K562 (cell line): ENCODE measurements around the gene OMP. TPM values are rescaled to one million over a fixed set of nuclear protein-coding genes. Genes with fewer than 3 reads are reported as not detected.

ENCODE experiments used
- ATAC-seq: fragments of 200-7000 bp; cut with Tn5 transposase; 3 replicates; pipeline ENCODE4 v1.9.1; 2020; ENCODE audit warnings: moderate library complexity
- BruUV-seq: library from RNA; stranded (reverse); fragments of 400-500 nt; replicated peaks from 2 replicates; lab custom pipeline; 2021; lab: Mats Ljungman, UMichigan
- CTCF ChIA-PET: fragments of 300-600 bp; formaldehyde crosslinking; extraction: SDS; loops from one replicate; lab custom pipeline; 2021; ENCODE audit warnings: low intra/inter-chr PET ratio; lab: Yijun Ruan, JAX
- POLR2A ChIA-PET: fragments of 300-600, 350-650 bp; sonication (Branson Sonifier 250); formaldehyde crosslinking; extraction: SDS; loops from one replicate; lab custom pipeline; 2021; ENCODE audit warnings: antibody characterized with exemption, inconsistent platforms; lab: Yijun Ruan, JAX
- DNase-seq, 4 experiments: peaks; one replicate each; pipeline versions ENCODE4 v3.0.0 to v3.0.0-alpha.2; 2011 to 2018; ENCODE audit warnings: low spot score in 3 of 4, mixed read lengths in 3 of 4; ENCODE audit errors: extremely low read depth in 1 of 4
- FAIRE-seq: peaks from 2 replicates; lab custom pipeline; 2011; peaks lifted over from hg19 to GRCh38; lab: Jason Lieb, UNC
- H2AFZ ChIP-seq: 2 replicates; pipeline ENCODE4 v1.6.0; 2011; ENCODE audit warnings: low read depth, low read length, control low read depth, inconsistent platforms
- H3K27ac ChIP-seq: fragments of 200-600 bp; 3 replicates; pipeline ENCODE4 v1.8.0; 2011; ENCODE audit warnings: low read depth, mild to moderate bottlenecking, control low read depth, inconsistent platforms, low read length, moderate library complexity, mixed read lengths; ENCODE audit errors: extremely low read depth
- H3K27me3 ChIP-seq, 2 experiments: fragments of 300-600 bp in 1 of 2; 2 replicates in 1 of 2; 3 replicates in 1 of 2; pipeline versions ENCODE4 v1.6.0 to v1.8.0; 2011; ENCODE audit warnings: inconsistent platforms in 2 of 2, low read length in 2 of 2, mild to moderate bottlenecking in 1 of 2, mixed read lengths in 1 of 2, moderate library complexity in 1 of 2; ENCODE audit not compliant: control insufficient read depth in 2 of 2, insufficient read depth in 2 of 2
- H3K36me3 ChIP-seq: fragments of 300-600 bp; 3 replicates; pipeline ENCODE4 v1.8.0; 2011; ENCODE audit warnings: mild to moderate bottlenecking, low read length, inconsistent platforms; ENCODE audit not compliant: control insufficient read depth, insufficient read depth
- H3K4me1 ChIP-seq, 2 experiments: fragments of 200-600 bp in 1 of 2; replicated peaks in 1 of 2; 2 replicates in 1 of 2; 3 replicates in 1 of 2; pipeline versions ENCODE4 v1.5.1 to v1.8.0; 2011; ENCODE audit warnings: inconsistent platforms in 2 of 2, low read length in 2 of 2, mild to moderate bottlenecking in 1 of 2, mixed read lengths in 1 of 2, moderate library complexity in 1 of 2; ENCODE audit not compliant: control insufficient read depth in 2 of 2, insufficient read depth in 2 of 2
- H3K4me2 ChIP-seq: 2 replicates; pipeline ENCODE4 v1.6.1; 2011; ENCODE audit warnings: low read length, control low read depth, inconsistent platforms, mixed read lengths; ENCODE audit not compliant: insufficient read depth
- H3K4me3 ChIP-seq: fragments of 200-600 bp; sonication (generic), shearing (Covaris generic); 2 replicates; pipeline ENCODE4 v1.5.1; 2016; ENCODE audit warnings: control low read depth, inconsistent platforms
- H3K79me2 ChIP-seq: fragments of 200-600 bp; 3 replicates; pipeline ENCODE4 v1.8.0; 2011; ENCODE audit warnings: low read length, inconsistent platforms; ENCODE audit not compliant: control insufficient read depth, insufficient read depth
- H3K9ac ChIP-seq, 2 experiments: 2 replicates each; pipeline versions ENCODE4 v1.6.0 to v1.6.1; 2011; ENCODE audit warnings: low read depth in 2 of 2, low read length in 2 of 2, control low read depth in 1 of 2, inconsistent platforms in 1 of 2, mild to moderate bottlenecking in 1 of 2, mixed read lengths in 1 of 2; ENCODE audit not compliant: insufficient read depth in 1 of 2
- H3K9me1 ChIP-seq: one replicate; pipeline ENCODE4 v1.6.0; 2011; ENCODE audit warnings: inconsistent platforms, mild to moderate bottlenecking, low read length, moderate library complexity; ENCODE audit not compliant: control insufficient read depth, insufficient read depth
- H3K9me3 ChIP-seq: replicated peaks from 2 replicates; pipeline ENCODE4 v1.5.1; 2011; ENCODE audit warnings: low read depth, low read length, inconsistent platforms; ENCODE audit not compliant: control insufficient read depth, insufficient read depth
- H4K20me1 ChIP-seq: replicated peaks from 2 replicates; pipeline ENCODE4 v1.6.1; 2011; ENCODE audit warnings: low read length, inconsistent platforms, mixed read lengths; ENCODE audit not compliant: control insufficient read depth, insufficient read depth
- CEBPG ChIP-seq, 3 experiments: fragments of 200-800 bp in 1 of 3; sonication (Bioruptor generic) in 1 of 3; sonication (generic) in 1 of 3; formaldehyde crosslinking in 1 of 3; IDR thresholded peaks in 2 of 3; conservative IDR thresholded peaks in 1 of 3; 2 replicates each; pipeline versions ENCODE4 v1.6.1 to v1.8.0; 2016 to 2022; ENCODE audit warnings: missing compliant biosample characterization in 2 of 3, missing genetic modification characterization in 2 of 3, mild to moderate bottlenecking in 1 of 3, missing genetic modification reagents in 1 of 3
- EP300 ChIP-seq: IDR thresholded peaks from 2 replicates; pipeline ENCODE4 v1.6.1; 2012; ENCODE audit warnings: low read length, improper control_type of control experiment
- GTF2A2 ChIP-seq: IDR thresholded peaks from 2 replicates; pipeline ENCODE4 v1.6.1; 2016; ENCODE audit warnings: mild to moderate bottlenecking, missing genetic modification characterization, missing compliant biosample characterization
- HMGN3 ChIP-seq: IDR thresholded peaks from 2 replicates; pipeline ENCODE4 v1.6.1; 2011; ENCODE audit warnings: borderline replicate concordance, low read depth, mild to moderate bottlenecking, mixed read lengths, low read length; ENCODE audit not compliant: insufficient read length; ENCODE audit errors: extremely low read depth
- NRF1 ChIP-seq, 2 experiments: fragments of 450-650 bp; IDR thresholded peaks in 1 of 2; conservative IDR thresholded peaks in 1 of 2; 2 replicates each; pipeline ENCODE4 v1.6.1; 2014; ENCODE audit warnings: mild to moderate bottlenecking in 2 of 2
- SRSF7 ChIP-seq: fragments of 200-400 bp; formaldehyde crosslinking; optimal IDR thresholded peaks from 2 replicates; pipeline ENCODE3; 2017; ENCODE audit warnings: mild to moderate bottlenecking, low read depth, low read length
- TRIM24 ChIP-seq, 2 experiments: fragments of 450-650 bp; IDR thresholded peaks; 2 replicates each; pipeline ENCODE4 v1.6.1; 2016
- XRCC5 ChIP-seq: fragments of 200-400 bp; formaldehyde crosslinking; IDR thresholded peaks from 2 replicates; pipeline ENCODE4 v1.6.1; 2017; ENCODE audit warnings: low read depth, mild to moderate bottlenecking, low read length
- ZNF444 ChIP-seq: fragments of 250-450 bp; sonication (Bioruptor Pico); IDR thresholded peaks from 2 replicates; pipeline ENCODE4 v1.4.0; 2020; ENCODE audit warnings: mild to moderate bottlenecking, moderate library complexity
- WGBS: fragments of 100-300 bp; shearing (Covaris generic); methylation state at CpG from one replicate; pipeline ENCODE4 v1.1.6; 2016; ENCODE audit warnings: low coverage, mixed read lengths; ENCODE audit not compliant: insufficient coverage; ENCODE audit errors: missing lambda C conversion rate; 5-methylcytosine and 5-hydroxymethylcytosine counted together
- in situ Hi-C: fragments of 300-500 bp; cut with MboI; formaldehyde crosslinking; loops from 4 replicates; pipeline ENCODE4 v1.15.0; 2018; ENCODE audit warnings: inconsistent platforms, mixed read lengths
- intact Hi-C: fragments of 100-400 bp; cut with micrococcal nuclease; formaldehyde crosslinking; loops from 2 replicates; pipeline ENCODE4 v1.14.2; 2022
- polyA plus RNA-seq, 8 experiments: library from polyadenylated mRNA; depleted of rRNA in 4 of 8; stranded (reverse) in 5 of 8; unstranded in 3 of 8; fragments of >200 nt; fragmentation: Nextera tagmentation in 2 of 8; fragmentation: Illumina TruSeq in 1 of 8; extraction: Ambion mirVana in 2 of 8; extraction: Trizol in 1 of 8; gene quantifications; 2 replicates each; pipeline versions ENCODE4 v1.2.1 to v1.2.3, GENCODE V29; 2011 to 2014; ENCODE audit warnings: inconsistent platforms in 1 of 8, missing spikeins in 1 of 8
- total RNA-seq, 7 experiments: library from RNA; depleted of rRNA in 6 of 7; stranded (reverse); fragments of >200 nt in 6 of 7; fragmentation: Illumina TruSeq in 2 of 7; extraction: Trizol in 2 of 7; gene quantifications; 2 replicates each; pipeline versions ENCODE4 v1.2.1 to v1.2.3, GENCODE V29; 2011 to 2021; ENCODE audit warnings: low replicate concordance in 1 of 7
- TF ChIP-seq, protein P1 (sequence below): fragments of 250-450 bp; sonication (Bioruptor Pico); IDR thresholded peaks from 2 replicates; pipeline ENCODE4 v1.8.0; 2021; ENCODE audit warnings: borderline replicate concordance, mild to moderate bottlenecking, moderate library complexity; ENCODE audit not compliant: poor library complexity, severe bottlenecking

OMP gene
- total and polyA plus RNA-seq, 9 of the 15 experiments (the other 6 are each of a cell fraction or from before 2014, with no cell fraction given): not detected

DNA sequence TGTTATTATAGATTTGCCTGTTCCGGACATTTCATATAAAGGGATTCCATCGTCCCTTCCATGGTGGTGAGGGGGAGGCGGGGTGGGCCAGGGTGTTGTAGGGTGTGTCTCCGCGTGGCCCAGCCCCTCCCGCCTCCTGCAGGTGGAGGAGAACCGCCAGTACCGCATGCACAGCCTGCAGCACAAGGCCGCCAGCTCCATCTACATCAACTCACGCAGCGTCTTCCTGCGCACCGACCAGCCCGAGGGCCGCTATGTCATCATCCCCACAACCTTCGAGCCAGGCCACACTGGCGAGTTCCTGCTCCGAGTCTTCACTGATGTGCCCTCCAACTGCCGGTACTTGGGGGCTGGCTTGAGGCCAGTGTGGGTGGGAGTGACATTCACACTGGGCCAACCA is 17.9 kb downstream of the OMP start:
- H3K4me2 ChIP-seq: no peak overlapping the region
- intact Hi-C loops: no loop called here
- H4K20me1 ChIP-seq: no peaks in the 10 kb centered on the region; the same call in 1 of the 2 replicates
- BruUV-seq: no TSS peak
- H3K4me3 ChIP-seq: no peak overlapping the region
- no peak overlapping the region for H3K9ac ChIP-seq
- FAIRE-seq: no peak
- in situ Hi-C loops: no loop called here
- peaks cover 15 to 82% of the 10 kb centered on the region in 2 experiments; a peak in 4 of 5 replicates for H3K27me3 ChIP-seq
- H2AFZ ChIP-seq: no peak overlapping the region
- peaks cover 0 to 4% of the 10 kb centered on the region in 2 experiments; a peak in 2 of 5 replicates for H3K4me1 ChIP-seq
- H3K36me3 ChIP-seq: no peaks in the 10 kb centered on the region
- TF ChIP-seq CEBPG (CRISPR knock-in tag; IDR thresholded peaks at IDR 0.05): peak; percentile 10; the same call in 1 of the 2 replicates
- TF ChIP-seq CEBPG (tag; conservative IDR thresholded peaks at IDR 0.05 in 1 of 2, IDR thresholded peaks at IDR 0.05 in 1 of 2): no peak
- peak; percentile 38 to 45; a peak in 2 of 4 replicates for TF ChIP-seq NRF1 (conservative IDR thresholded peaks at IDR 0.05 in 1 of 2, IDR thresholded peaks at IDR 0.05 in 1 of 2)
- no peak for TF ChIP-seq EP300
- TF ChIP-seq, all 486 proteins: peak for 2
- Histone ChIP-seq H3K9me3 (no peaks in the 10 kb centered on the region), H3K79me2 (no peaks in the 10 kb centered on the region), H3K27ac (no peak overlapping the region), H3K9me1 (no peaks in the 10 kb centered on the region)
- ChIA-PET POLR2A (interaction anchor here (0.6 to 1.0 kb wide), 4 partner anchors 8 to 247 kb away, joined by 3 to 4 read pairs (median 4); no protein-coding TSS in a partner anchor), CTCF (no interaction called here)
- ATAC-seq (no peak), DNase-seq (no peak)
- WGBS: 1% methylated on average over 19 of the region's 19 CpGs

DNA sequence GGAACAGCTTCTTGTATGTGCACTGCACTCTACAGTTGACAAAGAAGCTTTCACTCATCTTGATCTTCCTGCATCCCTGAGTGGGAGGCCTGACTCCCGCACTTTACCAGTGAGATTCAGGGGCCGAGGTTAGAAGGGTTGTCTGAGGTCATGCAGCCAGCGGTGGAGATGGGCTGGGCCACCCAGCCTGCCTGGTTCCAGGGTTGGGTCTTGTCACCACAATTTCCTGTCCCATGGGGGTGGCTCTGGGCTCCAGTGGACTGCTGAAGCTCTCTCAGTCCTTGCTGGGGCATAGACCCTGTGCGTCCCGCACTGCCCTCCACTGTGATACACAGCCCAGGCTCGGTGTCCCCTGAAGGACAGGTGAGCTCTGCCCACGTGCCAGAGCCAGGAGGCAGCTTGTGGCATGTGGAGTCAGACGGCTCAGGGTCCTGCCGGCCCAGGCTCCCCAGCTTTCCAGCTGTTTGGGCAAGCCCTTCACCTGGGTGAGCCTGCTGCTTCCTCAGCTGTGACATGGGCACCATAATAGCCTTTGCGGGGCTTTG is 18.5 kb downstream of the OMP start:
- DNase-seq (no peak), ATAC-seq (no peak), FAIRE-seq (no peak)
- H3K9me3 ChIP-seq: no peaks in the 10 kb centered on the region
- TF ChIP-seq TRIM24 (IDR thresholded peaks at IDR 0.05) (no peak), HMGN3 (no peak), XRCC5 (no peak), SRSF7 (no peak), GTF2A2 (no peak), ZNF444 (CRISPR knock-in tag) (no peak)
- TF ChIP-seq, protein P1, sequence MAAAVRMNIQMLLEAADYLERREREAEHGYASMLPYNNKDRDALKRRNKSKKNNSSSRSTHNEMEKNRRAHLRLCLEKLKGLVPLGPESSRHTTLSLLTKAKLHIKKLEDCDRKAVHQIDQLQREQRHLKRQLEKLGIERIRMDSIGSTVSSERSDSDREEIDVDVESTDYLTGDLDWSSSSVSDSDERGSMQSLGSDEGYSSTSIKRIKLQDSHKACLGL (CRISPR knock-in tag): no peak
- in situ Hi-C loops (no loop called here), intact Hi-C loops (no loop called here)
- no peak overlapping the region for H3K4me2 ChIP-seq
- POLR2A ChIA-PET: interaction anchor here (0.5 to 0.9 kb wide), 4 partner anchors 7 to 960 kb away, joined by 3 to 4 read pairs (median 4); no protein-coding TSS in a partner anchor
- CTCF ChIA-PET: no interaction called here
- H3K79me2 ChIP-seq: no peaks in the 10 kb centered on the region
- H4K20me1 ChIP-seq: no peaks in the 10 kb centered on the region; the same call in 1 of the 2 replicates
- no peaks in the 10 kb centered on the region for H3K36me3 ChIP-seq
- H2AFZ ChIP-seq: no peak overlapping the region
- peaks cover 0 to 4% of the 10 kb centered on the region in 2 experiments; a peak in 2 of 5 replicates for H3K4me1 ChIP-seq
- H3K4me3 ChIP-seq: no peak overlapping the region
- H3K27ac ChIP-seq: no peak overlapping the region
- peaks cover 15 to 77% of the 10 kb centered on the region in 2 experiments; a peak in 4 of 5 replicates for H3K27me3 ChIP-seq
- H3K9me1 ChIP-seq: no peaks in the 10 kb centered on the region
- no peak overlapping the region for H3K9ac ChIP-seq
- BruUV-seq: no TSS peak
- WGBS: 5% methylated on average over 8 of the region's 10 CpGs
